ENCODE measurements around the gene LCN2.

Gene LCN2

DNA sequence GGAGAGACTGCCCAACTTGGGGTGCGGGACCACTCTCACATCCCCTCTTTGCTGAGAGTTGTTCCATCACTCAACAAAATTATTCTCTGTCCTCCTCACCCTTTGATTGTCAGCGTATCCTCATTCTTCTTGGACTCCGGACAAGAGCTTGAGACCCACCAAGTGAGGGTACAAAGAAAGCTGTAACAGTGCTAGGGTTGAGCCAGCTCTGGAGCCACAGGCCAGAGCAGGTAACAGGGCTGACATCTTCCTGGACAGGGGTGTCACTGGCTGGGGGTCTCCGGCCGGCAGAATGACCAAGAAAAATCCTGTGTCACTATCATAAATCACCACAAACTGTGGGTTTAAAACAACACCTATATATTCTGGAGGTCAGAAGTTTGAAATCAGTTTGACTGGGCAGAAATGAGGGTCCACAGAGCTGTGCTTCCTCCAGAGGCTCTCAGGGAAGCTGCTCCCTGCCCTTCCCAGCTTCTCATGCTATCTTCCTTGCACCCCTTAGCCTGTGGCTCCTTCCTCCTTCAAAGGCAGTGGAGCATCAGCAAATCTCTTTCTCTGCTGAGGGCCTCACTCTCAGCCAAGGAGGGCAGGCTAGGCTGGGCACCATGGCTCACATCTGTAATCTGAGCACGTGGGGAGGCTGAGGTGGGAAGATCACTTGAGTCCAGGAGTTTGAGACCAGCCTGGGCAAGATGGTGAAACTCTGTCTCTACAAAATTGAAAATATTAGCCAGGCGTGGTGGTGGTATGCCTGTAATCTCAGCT, 6.7 kb downstream of the LCN2 start:
- H3K27ac ChIP-seq: no peak overlapping the region
- TF ChIP-seq, protein P1, sequence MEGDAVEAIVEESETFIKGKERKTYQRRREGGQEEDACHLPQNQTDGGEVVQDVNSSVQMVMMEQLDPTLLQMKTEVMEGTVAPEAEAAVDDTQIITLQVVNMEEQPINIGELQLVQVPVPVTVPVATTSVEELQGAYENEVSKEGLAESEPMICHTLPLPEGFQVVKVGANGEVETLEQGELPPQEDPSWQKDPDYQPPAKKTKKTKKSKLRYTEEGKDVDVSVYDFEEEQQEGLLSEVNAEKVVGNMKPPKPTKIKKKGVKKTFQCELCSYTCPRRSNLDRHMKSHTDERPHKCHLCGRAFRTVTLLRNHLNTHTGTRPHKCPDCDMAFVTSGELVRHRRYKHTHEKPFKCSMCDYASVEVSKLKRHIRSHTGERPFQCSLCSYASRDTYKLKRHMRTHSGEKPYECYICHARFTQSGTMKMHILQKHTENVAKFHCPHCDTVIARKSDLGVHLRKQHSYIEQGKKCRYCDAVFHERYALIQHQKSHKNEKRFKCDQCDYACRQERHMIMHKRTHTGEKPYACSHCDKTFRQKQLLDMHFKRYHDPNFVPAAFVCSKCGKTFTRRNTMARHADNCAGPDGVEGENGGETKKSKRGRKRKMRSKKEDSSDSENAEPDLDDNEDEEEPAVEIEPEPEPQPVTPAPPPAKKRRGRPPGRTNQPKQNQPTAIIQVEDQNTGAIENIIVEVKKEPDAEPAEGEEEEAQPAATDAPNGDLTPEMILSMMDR (IDR thresholded peaks at IDR 0.05): no peak
- no peak for TF ChIP-seq ZFX (IDR thresholded peaks at IDR 0.05; ENCODE audit: borderline replicate concordance)

DNA sequence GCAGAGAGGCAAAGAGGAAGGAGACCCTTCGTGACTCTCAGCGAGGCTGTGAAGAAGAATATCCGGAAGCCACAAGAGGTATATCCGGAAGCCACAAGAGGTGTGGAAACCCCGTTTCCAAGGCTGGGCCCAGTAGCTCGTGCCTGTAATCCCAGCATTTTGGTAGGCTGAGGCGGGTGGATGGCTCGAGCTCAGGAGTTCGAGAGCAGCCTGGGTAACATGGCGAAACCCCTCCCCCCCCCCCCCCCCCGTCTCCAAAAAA, 10.2 kb downstream of the LCN2 start:
- peak overlapping the region; percentile 63 for H3K27ac ChIP-seq
- TF ChIP-seq ZFX (IDR thresholded peaks at IDR 0.05; ENCODE audit: borderline replicate concordance): no peak
- TF ChIP-seq, protein P1 (IDR thresholded peaks at IDR 0.05): no peak

DNA sequence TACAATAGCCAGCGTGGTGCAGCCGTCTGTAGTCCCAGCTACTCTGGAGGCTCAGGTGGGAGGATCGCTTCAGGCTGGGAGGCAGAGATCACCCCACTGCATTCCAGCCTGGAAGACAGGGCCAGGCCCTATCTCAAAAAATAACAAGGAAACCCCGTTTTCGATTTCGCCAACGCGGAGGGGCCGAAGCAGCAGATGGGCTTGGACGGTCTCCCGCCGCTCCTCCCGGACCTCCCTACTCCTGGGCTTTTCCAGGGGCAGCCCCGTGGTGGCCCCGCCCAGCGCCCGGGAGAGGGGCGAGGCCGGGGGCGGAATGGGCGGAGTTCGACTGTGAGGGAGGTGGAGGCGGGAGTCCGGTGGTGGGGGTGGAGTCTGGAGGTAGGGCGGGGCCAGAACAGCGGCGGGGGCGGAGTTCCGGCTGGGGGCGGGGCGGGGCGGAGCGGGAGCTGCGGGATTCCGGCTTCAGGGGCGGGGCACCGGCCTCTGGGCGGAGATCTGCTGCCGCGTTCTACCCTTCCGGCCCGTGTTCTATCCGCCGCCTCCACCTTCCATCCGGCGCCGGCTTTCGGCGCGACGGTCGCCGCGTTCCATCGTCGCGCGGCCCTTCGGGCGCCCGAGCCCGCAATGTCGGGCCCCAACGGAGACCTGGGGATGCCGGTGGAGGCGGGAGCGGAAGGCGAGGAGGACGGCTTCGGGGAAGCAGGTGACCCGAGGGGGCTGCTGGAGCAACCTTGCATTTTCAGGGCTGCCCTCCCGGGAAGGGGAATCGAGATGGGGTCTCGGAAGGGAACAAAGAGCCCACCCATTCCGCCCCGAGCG, 10.7 kb downstream of the LCN2 start, which contains the start of gene BBLN:
BBLN (plus strand) TSS at position 482 of the 819 bp plus-strand sequence; CDS start at position 625, 143 bp downstream.
- H3K27ac ChIP-seq: peak within 1 kb of the TSS; percentile 63
- TF ChIP-seq, protein P1 (IDR thresholded peaks at IDR 0.05): no peak

DNA sequence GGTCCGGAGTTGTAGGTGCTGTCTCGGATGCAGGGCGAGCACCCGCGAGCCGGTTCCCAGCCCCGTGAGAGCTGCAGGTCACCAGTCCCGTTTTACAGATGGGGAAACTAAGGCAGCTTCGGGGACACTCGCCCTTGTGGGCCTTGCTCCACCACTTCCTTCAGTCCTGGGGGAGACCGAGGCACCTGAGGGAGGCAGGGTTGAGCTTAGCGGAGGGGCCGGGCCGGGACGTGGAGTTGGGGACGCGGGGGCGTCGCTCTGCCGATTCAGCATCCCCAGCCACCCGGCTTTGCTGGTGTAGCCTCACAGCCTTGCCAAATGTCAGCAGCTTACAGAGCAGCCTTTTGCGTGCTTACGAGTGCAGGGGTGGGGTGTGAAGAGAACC, 11.3 kb downstream of the LCN2 start:
- TF ChIP-seq, protein P1 (IDR thresholded peaks at IDR 0.05): no peak
- no peak for TF ChIP-seq ZFX (IDR thresholded peaks at IDR 0.05; ENCODE audit: borderline replicate concordance)
- peak overlapping the region; percentile 63; the same call in 1 of the 2 replicates for H3K27ac ChIP-seq

DNA sequence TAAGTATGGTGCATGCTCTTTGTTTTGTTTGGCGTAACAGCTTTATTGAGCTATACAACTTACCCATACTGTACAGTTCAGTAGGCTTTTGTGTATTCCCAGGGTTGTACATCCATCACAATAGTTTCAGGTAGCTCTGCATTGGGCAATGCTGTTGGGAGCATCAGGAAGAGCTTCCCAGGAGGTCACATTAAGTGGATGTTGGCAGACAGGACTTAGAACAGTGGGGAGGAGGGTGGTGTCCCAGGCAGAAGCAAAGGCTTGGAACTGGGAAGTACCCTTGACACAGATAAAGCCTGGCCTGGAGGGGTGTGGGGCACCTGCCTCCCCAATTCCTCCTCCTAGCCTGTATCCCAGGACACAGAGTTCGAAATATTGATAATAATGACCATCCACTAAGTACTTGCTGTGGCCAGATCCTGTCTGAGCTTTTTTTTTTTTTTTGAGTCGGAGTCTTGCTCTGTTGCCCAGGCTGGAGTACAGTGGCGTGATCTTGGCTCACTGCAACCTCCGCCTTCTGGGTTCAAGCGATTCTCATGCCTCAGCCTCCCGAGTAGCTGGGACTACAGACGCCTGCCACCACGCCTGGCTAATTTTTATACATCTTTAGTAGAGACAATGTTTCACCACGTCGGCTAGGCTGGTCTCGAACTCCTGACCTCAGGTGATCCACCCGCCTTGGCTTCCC, 12.1 kb downstream of the LCN2 start:
- no peak for TF ChIP-seq ZFX (IDR thresholded peaks at IDR 0.05; ENCODE audit: borderline replicate concordance)
- TF ChIP-seq, protein P1 (IDR thresholded peaks at IDR 0.05): no peak
- H3K27ac ChIP-seq: no peak overlapping the region

DNA sequence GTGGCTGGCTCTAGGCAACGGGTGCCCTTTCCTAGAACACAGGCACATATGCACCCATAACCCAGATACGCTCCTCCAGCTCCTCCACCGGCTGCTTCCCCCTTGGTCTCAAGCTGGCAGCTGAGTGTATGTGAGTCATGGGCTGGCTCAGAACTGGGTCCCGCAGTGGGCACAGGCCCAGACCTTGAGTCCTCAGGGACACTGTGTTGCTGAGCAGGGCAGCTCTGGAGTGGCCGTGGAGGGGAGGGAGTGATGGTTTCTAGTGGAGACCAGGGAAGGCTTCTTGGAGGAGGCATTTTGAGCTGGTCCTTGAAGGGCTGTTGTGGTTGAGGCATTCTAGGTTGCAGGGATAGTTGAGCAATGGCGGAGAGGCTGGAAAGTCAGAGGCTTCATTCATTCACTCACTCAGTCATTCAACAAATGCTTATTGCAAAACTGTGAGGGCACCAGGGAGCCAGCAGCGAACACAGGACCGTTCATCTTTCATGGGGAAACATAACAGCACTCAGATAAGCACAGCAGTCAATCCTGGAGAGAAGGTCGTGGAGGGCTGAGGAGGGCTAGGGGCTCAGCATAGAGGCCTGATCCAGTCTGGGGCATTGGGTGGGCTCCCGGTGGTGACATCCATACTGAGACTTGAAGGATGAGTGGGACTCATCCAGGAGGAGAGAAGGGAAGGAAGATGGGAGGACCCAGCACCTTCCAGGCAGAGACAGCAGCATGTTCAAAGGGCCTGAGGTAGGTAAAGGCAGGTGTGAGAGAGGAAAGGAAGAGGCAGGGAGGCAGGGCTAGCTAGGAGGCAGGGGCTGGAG, 13.2 kb downstream of the LCN2 start:
- TF ChIP-seq, protein P1 (IDR thresholded peaks at IDR 0.05): no peak
- TF ChIP-seq ZFX (IDR thresholded peaks at IDR 0.05; ENCODE audit: borderline replicate concordance): no peak
- peak overlapping the region; percentile 4; the same call in 1 of the 2 replicates for H3K27ac ChIP-seq

Data from 22Rv1 (cell line).